HG03103 (cell line): ENCODE results near the gene PACRG.

Experiments
- ATAC-seq: cut with Tn5 transposase; IDR thresholded peaks from one replicate; pipeline ENCODE4 v1.9.1; 2021; ENCODE audit warnings: low read depth; ENCODE audit not compliant: unreplicated experiment

Gene PACRG

GRCh38 chr6:163255265-163255664, 527.5 kb downstream of the PACRG start:
- ATAC-seq, result no peak

GRCh38 chr6:163259689-163260088, 531.9 kb downstream of the PACRG start:
- ATAC-seq, result no peak

DNA sequence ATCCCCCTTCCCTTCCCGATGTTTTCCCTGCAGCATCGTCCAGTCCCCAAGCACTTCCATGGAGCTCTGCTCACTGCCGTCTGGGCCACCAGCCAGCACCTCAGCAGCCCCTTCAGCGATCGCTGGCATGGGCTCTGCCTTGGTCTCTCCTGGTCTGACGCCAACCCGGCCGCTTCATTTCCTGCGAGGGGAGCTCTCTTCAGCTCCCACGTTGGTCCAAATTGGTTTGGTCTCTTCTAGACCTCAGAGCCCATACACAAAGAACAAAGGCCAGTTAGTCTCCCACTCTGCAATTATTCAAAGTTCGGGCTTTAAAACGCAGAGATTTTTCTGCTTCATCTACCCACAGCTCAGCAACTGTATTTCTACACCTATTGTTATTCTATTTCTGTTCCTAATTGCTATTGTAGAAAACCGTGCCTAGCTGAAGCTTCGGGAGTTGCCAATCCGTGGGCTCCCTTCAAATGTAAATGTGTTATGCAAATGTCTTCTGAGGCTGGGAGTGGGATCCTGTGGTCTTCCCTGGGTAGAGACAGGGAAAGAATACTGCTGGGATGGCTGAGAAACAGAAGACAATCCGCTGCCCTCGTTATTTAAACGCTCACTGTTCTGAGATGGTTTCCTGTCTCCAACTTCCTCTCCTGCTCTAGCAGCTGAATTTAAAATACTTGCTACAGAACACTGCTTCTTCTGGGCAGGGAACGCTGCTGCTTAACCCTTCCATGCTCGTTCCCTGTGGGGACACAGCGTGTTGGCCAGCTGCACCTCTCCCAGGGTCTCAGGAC, 532.5 kb downstream of the PACRG start:
- no peak for ATAC-seq

- no peak for ATAC-seq
Measured at GRCh38 chr6:163260911-163261310, 533.1 kb downstream of the PACRG start.

DNA sequence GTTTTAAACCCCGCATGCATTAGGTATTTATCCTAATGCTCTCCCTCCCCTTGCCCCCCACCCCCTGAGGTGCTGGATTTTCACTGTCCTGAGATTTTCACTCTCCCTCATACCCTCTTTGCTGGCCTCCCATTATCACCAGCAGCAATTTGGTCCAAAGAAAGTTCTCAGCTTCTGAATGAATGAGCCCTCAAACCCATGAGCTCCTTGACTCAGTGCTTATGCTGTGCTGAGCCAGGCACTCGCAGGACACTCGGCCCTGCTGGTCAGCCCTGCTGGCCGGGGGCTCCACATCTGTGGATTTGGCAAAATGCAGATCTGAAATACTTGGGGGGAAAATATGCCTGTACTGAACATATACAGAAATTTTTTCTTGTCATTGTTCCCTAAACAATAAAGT, 533.6 kb downstream of the PACRG start:
- no peak for ATAC-seq

DNA sequence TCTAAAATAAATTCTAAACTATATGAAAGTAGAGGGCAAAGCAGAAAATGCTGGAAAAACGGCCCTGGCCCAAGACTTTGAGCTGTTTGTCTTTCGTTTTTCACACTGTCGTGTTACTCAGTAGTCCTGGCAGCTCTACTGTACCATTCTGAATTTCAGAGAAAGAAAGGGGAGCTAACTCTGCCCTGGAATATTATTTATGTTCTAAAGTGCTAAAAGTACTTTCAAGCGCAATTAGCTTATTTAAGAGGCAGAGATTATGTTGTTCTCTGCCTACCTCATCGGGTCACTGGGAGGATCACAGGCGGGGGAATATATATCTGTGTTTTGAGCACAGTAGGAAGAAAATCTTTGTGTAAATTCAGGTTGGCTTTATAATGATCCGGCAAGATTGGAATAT, 534.3 kb downstream of the PACRG start:
- ATAC-seq, result no peak

DNA sequence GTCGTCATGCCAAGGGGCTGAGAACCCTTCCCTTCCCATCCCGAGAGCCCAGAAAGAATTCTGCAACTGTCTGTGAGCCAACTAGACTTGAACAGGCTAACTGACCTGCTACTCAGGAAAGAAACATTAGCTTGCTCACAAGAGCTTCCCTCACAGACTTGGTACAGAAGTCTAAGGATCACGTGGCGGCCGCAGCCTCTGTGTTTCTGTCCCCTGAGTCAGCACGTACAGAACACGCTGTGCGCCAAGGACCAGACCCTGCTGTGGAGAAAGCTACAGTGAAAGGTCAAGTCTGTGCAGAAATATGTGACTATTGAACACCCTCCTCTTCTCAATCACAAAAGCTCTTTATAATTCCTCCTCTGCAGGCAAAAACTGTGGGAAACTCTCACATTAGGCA, 535.4 kb downstream of the PACRG start:
- no peak for ATAC-seq

DNA sequence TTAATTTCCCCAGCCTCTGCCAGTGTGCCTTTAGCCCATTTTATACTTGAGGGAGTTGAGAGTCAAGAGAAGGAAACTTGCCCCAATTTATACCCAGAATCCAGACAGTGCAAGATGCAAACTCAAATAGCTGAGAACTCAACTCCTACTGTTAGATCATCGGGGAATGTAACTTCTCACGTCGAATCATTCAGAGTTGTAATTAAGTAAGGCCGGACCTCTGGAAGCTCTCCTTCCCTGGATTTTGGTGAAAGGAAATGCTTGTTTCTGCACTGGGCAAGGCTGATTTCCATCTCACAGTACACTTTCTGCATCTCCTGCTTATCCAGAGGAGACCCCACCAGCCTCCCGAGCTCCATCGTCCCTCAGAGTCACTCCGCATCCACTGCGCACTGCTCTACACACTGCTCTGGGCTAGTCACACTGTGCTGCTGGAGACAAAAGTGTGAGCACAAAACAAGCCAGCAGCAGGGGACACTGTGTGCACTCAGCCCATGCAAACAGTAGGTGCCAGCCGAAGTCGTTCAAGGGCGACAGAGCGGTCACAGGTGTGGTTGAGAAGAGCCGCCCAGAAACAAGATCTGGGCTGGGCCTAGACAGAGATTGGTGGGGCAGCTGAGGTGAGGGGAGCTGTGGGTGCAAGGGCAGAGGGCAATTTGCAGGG, 536.4 kb downstream of the PACRG start:
- no peak for ATAC-seq

GRCh38 chr6:163264662-163265035, 536.9 kb downstream of the PACRG start:
- no peak for ATAC-seq

DNA sequence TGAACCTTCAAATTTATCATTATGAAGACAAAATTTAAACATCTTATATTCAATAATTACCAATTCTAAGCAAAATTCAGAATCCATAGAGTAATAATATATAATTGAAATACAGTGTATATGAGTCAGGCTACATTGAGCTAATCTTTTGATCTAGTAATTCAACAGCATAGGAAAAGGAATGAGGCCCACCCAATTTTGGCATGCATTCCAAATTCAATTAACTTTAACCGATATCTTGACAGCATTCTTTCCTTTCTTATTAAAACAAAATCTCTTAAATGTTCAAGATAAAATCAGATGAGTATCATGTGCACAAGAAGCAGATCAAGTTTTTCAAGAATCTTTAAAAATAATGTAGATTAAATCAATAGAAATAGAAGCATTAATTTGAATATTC, 553.9 kb downstream of the PACRG start:
- no peak for ATAC-seq

DNA sequence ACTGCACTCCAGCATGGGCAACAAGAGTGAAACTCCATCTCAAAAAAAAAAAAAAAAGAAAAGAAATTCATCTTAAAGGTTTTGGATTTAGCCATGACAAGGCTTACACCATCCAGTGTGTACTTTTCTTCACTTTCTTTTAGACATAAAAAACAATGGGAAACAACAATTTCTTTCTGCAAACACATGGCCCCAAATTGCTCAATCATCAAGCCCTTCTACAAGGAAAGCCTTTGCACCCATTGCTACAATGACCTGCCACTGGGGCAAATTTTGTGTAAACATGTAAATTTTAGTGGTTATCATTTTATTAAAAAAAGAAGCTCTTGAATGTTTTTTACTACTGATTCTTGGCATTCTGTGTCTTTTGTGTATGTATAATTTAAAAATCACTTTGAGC, 554.9 kb downstream of the PACRG start:
- no peak for ATAC-seq

GRCh38 chr6:163284151-163284550, 556.4 kb downstream of the PACRG start:
- no peak for ATAC-seq

DNA sequence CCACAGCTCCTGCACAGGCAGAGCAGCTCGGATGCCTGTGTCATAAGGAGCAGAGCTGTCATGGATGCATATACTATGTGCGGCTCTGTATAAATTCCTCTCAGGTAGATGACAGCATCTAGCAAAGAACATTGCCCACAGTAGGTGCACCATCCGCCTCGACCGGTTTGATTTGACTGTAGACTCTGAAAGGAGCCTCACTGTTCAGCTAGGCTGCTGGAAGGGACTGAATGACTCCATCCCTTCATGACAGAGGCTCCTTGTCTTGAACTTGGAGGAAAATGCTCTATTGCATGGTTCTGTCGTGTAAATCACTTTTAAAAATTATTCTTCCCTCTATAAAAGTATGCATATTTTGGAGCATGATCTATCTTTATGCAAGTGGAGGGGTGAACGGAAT, 557.9 kb downstream of the PACRG start:
- no peak for ATAC-seq

- ATAC-seq, result no peak
Measured at GRCh38 chr6:163287626-163288025, 559.9 kb downstream of the PACRG start.

DNA sequence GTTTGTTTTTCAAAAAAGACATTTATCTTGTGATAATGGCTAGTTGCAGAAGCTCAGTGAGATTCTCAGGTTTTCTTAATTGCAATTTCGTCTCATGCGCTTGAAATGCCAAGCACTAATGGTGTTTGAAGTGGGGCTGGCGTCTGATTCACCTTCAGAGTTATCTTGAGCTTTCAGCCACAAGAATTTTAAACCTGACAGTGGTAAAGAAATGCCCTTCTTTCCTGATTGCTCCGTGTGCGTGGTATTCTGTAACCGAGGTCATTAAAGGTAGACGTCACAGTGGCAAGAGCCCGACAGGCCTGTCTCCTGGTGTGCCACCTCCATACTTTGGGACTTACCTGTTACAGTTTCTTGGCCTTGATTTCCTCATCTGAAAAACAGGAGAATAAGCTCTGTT, 560.3 kb downstream of the PACRG start:
- no peak for ATAC-seq

DNA sequence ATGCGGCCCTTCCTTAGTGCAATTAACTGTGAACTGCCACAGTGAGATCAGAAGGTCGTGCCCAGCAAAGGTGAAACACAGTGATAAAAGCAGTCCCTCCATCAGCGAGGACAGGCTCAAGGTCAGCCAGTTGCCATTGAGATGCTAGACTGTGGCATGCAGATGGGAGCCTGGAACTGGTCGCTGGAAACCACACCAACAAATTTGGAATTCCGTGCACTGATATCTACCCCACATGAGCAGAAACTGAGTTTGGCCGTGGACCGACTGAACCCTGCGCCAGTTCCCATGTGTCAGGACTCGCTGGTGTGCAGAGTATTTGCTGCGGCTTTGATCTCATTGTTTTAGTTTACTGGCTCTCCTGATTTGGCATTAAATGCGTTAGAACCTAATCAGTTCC, 561.1 kb downstream of the PACRG start:
- ATAC-seq, result no peak

GRCh38 chr6:163289447-163289846, 561.7 kb downstream of the PACRG start:
- no peak for ATAC-seq

DNA sequence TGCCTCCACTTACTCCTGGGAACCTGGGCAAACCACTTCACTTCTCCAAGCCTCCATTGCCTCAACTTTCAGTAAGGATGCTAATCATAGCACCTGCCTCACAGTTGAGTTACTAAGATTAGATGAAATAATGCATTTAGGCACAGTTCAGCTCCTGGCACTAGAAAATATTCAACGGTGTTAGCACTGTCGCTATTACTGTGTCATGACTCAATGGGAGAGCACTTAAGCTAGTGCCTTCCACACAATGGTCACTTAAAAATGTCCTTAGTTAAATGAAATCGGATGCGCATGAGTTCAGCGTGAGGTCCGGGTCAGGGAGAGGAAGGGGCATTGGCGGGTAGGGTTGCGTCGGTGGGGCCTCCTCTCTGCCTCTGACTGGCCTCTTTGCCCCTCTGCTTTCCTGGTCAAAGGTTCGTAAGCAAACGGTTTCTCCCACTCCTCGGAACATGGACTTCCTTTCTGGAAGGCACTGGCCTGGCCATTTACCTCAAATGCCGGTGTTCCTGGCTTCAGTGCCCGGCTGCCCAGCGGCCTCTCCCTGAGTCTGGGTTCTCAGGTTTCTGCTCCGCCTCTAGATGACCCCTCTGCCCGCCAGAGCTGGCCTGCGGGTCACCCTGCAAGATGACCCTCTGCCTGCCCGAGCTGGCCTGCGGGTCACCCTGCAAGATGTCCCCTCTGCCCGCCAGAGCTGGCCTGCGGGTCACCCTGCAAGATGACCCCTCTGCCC, 562.9 kb downstream of the PACRG start:
- no peak for ATAC-seq

DNA sequence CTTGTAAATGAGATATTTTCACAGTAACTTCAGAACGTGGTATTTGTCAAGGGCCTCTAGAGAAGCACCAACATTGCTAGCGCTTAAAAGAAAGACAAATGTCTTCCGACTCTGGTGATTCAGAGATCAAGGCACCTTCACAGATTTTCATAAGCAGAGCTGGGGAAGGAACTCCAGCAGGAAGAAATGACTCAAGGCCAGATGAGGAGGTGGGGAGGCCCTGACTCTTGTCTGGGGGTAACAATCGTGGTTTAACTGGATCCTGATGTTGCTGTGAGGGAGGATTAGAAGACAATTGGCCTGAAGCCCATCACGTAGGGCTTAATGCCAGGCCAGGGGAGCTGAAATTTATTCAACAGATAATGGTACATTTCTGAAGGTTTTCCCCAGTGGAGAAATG, 563.8 kb downstream of the PACRG start:
- no peak for ATAC-seq

- no peak for ATAC-seq
Measured at GRCh38 chr6:163293286-163293685, 565.5 kb downstream of the PACRG start.

DNA sequence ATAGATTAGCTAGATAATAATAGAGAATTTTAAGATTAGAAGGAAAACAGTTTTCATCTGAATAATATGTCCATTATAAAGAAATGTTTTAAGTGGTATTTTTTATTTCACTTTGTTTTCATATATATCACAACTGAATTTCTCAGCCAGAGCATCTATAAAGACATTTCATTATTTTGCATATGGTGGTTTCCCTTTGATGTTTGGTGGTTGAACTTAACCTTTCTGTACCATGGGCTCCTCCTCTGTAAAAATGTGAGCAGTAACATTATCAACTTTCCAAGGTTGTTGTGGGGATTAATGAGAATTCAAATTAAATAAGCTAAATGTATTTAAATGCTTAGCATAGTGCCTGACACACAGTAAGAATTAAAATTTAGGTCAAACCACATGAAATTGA, 567.0 kb downstream of the PACRG start:
- ATAC-seq, result no peak
